Endothelial cell of umbilical vein (primary cell): Measurements from ENCODE around the gene AGGF1.

Source experiments
- EZH2 ChIP-seq: IDR thresholded peaks from 2 replicates; pipeline ENCODE4 v1.6.1; 2012; ENCODE audit warnings: borderline replicate concordance, low read depth, mild to moderate bottlenecking, moderate library complexity, low read length, inconsistent platforms; ENCODE audit not compliant: severe bottlenecking
- FOS ChIP-seq: IDR thresholded peaks from 2 replicates; pipeline ENCODE4 v1.6.1; 2011; ENCODE audit warnings: mild to moderate bottlenecking, low read length, moderate library complexity, borderline replicate concordance; ENCODE audit not compliant: insufficient read depth
- GATA2 ChIP-seq: IDR thresholded peaks from 2 replicates; pipeline ENCODE4 v1.7.0; 2011; ENCODE audit warnings: low read depth, mild to moderate bottlenecking, moderate library complexity, mixed read lengths, low read length; ENCODE audit not compliant: insufficient read length, insufficient read depth
- JUN ChIP-seq: IDR thresholded peaks from 2 replicates; pipeline ENCODE4 v1.6.1; 2011; ENCODE audit warnings: borderline replicate concordance, low read depth; ENCODE audit not compliant: insufficient read length, insufficient read depth
- POLR2A ChIP-seq: IDR thresholded peaks from 2 replicates; pipeline ENCODE4 v1.6.1; 2012; ENCODE audit warnings: low read depth, mild to moderate bottlenecking, control low read depth, low read length
- POLR2AphosphoS5 ChIP-seq: IDR thresholded peaks from 2 replicates; pipeline ENCODE4 v1.6.1; 2012; ENCODE audit warnings: low read depth, mild to moderate bottlenecking, control low read depth, low read length, moderate library complexity; ENCODE audit not compliant: insufficient read depth
- TF ChIP-seq, protein P1 (sequence below), 2 donors: IDR thresholded peaks; 1 replicate in 1 of 2; 2 replicates in 1 of 2; pipeline ENCODE4 v1.5.1; 2011; ENCODE audit warnings: low read length in 2 of 2, mild to moderate bottlenecking in 2 of 2, moderate library complexity in 2 of 2, control low read depth in 1 of 2, inconsistent platforms in 1 of 2, low read depth in 1 of 2; ENCODE audit not compliant: insufficient read depth in 1 of 2; ENCODE audit errors: extremely low read depth in 1 of 2
- TF ChIP-seq, protein P2 (sequence below): IDR thresholded peaks from 2 replicates; pipeline ENCODE4 v1.6.1; 2011; ENCODE audit not compliant: insufficient read depth, insufficient read length

DNA sequence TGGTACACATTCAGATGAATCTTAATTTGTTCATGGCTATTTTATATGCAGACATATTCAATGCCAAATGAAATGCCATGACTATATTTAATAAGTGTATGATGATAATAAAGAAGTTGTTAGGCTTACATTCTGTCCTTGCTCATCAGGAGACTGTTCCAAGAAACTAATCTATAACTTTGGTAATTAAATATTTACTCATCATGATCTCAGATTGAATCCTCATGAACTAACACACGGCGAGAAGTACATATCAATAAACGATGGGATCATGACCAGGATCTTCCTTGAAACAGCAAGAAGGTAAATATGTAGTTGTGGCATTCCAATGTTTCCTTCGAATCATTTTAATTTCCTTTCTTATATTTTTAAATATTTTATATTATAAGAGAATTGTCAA, 12.5 kb upstream of the AGGF1 start:
- TF ChIP-seq, protein P1, sequence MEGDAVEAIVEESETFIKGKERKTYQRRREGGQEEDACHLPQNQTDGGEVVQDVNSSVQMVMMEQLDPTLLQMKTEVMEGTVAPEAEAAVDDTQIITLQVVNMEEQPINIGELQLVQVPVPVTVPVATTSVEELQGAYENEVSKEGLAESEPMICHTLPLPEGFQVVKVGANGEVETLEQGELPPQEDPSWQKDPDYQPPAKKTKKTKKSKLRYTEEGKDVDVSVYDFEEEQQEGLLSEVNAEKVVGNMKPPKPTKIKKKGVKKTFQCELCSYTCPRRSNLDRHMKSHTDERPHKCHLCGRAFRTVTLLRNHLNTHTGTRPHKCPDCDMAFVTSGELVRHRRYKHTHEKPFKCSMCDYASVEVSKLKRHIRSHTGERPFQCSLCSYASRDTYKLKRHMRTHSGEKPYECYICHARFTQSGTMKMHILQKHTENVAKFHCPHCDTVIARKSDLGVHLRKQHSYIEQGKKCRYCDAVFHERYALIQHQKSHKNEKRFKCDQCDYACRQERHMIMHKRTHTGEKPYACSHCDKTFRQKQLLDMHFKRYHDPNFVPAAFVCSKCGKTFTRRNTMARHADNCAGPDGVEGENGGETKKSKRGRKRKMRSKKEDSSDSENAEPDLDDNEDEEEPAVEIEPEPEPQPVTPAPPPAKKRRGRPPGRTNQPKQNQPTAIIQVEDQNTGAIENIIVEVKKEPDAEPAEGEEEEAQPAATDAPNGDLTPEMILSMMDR (IDR thresholded peaks at IDR 0.05; ENCODE audit: extremely low read depth in 1 of 2, insufficient read depth in 1 of 2, low read depth in 1 of 2, low read length in 2 of 2) = no peak
- TF ChIP-seq POLR2A = no peak
- TF ChIP-seq POLR2AphosphoS5 = no peak
- no peak for TF ChIP-seq EZH2
- TF ChIP-seq, protein P2, sequence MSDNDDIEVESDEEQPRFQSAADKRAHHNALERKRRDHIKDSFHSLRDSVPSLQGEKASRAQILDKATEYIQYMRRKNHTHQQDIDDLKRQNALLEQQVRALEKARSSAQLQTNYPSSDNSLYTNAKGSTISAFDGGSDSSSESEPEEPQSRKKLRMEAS = no peak
- no peak for TF ChIP-seq JUN
- no peak for TF ChIP-seq FOS
- TF ChIP-seq GATA2 = no peak
